HepG2 (cell line): ENCODE data around the gene ZFPM1. TPM values are rescaled to one million over a fixed set of nuclear protein-coding genes. Genes with fewer than 3 reads are reported as not detected.
A peak's percentile ranks its signal among the peaks of the same experiment; 100 is the strongest.

Source experiments
- BHLHE40 ChIP-seq: IDR thresholded peaks from 2 replicates; pipeline ENCODE4 v1.6.1; 2011; ENCODE audit warnings: low read length, improper control_type of control experiment
- KIAA2018 ChIP-seq: sonication (generic); formaldehyde crosslinking; IDR thresholded peaks from 2 replicates; pipeline ENCODE4 v1.5.0; 2020; ENCODE audit warnings: mild to moderate bottlenecking, missing genetic modification reagents, borderline replicate concordance
- TCF7L2 ChIP-seq: IDR thresholded peaks from 2 replicates; pipeline ENCODE4 v1.6.1; 2011; ENCODE audit warnings: mild to moderate bottlenecking, low read depth, low read length, moderate library complexity
- ZNF142 ChIP-seq: sonication (generic); formaldehyde crosslinking; IDR thresholded peaks from 2 replicates; pipeline ENCODE4 v1.4.0; 2020; ENCODE audit warnings: missing genetic modification reagents
- ZNF530 ChIP-seq: sonication (generic); formaldehyde crosslinking; IDR thresholded peaks from 2 replicates; pipeline ENCODE4 v1.5.0; 2020; ENCODE audit warnings: low read depth, mild to moderate bottlenecking, missing genetic modification reagents
- ZNF589 ChIP-seq: sonication (generic); formaldehyde crosslinking; conservative IDR thresholded peaks from 2 replicates; pipeline ENCODE4 v1.8.0; 2022; ENCODE audit warnings: mild to moderate bottlenecking, moderate library complexity, missing genetic modification reagents
- polyA plus RNA-seq, 8 experiments: library from polyadenylated mRNA; depleted of rRNA in 3 of 8; stranded (reverse) in 7 of 8; unstranded in 1 of 8; fragments of >200 nt; fragmentation: Illumina TruSeq in 4 of 8; extraction: Trizol in 4 of 8; gene quantifications; 2 replicates each; pipeline versions ENCODE4 v1.2.1 to v1.2.3, GENCODE V29; 2011 to 2016; ENCODE audit warnings: low read depth in 4 of 8, missing spikeins in 1 of 8, mixed read lengths in 1 of 8; ENCODE audit not compliant: insufficient read depth in 1 of 8
- total RNA-seq, 5 experiments: library from RNA; depleted of rRNA; stranded (reverse); fragments of >200 nt; fragmentation: Illumina TruSeq; extraction: Trizol; gene quantifications; 2 replicates each; pipeline ENCODE4 v1.2.3, GENCODE V29; 2016; ENCODE audit warnings: low read depth in 1 of 5
- TF ChIP-seq, protein P1 (sequence below): IDR thresholded peaks from 2 replicates; pipeline ENCODE4 v1.6.1; 2012; ENCODE audit warnings: low read length, improper control_type of control experiment

ZFPM1 gene
- total and polyA plus RNA-seq, 2 of the 13 experiments (the other 11 are each of a cell fraction or from before 2014, with no cell fraction given): 1.3 to 3.8 TPM

DNA sequence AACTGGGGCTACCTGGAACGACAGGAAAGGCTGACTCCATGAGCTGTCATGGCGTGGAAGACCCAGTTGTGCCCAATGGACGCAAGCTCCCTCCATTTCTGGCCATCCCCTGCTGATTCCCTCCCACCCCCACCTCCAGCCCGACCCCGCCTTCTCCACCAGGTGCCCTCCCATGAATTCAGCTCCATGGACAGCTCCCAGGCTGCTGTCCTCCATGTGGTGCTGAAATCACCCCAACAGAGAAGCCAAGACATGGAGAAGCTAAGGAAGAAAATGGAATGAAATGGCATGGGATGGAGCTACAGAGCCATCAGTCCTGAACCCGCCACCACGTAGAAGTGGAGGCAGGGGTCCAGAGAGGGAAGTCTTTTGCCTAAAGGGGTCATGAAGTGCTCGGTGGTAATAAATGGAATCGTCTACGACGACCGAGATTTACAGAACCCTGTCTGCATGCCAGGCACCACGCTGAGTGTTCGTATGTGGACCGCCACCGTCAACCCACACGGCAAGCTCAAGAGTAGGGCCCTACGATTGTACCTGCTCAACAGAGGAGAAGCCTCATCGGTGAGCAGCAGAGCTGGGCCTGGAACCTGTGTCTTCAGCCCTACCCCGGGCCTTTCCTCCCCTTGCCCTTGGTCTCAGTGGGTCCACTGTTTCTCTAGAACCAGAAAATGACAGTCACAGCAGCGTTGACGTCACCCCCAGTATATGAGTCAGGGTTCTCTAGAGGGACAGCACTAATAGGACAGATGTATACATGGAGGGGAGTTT lies 107.8 kb downstream of the ZFPM1 start (continued):
- TF ChIP-seq KIAA2018 (CRISPR knock-in tag) (no peak), ZNF589 (CRISPR knock-in tag) (peak; percentile 100), ZNF142 (CRISPR knock-in tag) (peak; percentile 97), ZNF530 (CRISPR knock-in tag) (peak; percentile 98), TCF7L2 (no peak), BHLHE40 (no peak)
- TF ChIP-seq, protein P1, sequence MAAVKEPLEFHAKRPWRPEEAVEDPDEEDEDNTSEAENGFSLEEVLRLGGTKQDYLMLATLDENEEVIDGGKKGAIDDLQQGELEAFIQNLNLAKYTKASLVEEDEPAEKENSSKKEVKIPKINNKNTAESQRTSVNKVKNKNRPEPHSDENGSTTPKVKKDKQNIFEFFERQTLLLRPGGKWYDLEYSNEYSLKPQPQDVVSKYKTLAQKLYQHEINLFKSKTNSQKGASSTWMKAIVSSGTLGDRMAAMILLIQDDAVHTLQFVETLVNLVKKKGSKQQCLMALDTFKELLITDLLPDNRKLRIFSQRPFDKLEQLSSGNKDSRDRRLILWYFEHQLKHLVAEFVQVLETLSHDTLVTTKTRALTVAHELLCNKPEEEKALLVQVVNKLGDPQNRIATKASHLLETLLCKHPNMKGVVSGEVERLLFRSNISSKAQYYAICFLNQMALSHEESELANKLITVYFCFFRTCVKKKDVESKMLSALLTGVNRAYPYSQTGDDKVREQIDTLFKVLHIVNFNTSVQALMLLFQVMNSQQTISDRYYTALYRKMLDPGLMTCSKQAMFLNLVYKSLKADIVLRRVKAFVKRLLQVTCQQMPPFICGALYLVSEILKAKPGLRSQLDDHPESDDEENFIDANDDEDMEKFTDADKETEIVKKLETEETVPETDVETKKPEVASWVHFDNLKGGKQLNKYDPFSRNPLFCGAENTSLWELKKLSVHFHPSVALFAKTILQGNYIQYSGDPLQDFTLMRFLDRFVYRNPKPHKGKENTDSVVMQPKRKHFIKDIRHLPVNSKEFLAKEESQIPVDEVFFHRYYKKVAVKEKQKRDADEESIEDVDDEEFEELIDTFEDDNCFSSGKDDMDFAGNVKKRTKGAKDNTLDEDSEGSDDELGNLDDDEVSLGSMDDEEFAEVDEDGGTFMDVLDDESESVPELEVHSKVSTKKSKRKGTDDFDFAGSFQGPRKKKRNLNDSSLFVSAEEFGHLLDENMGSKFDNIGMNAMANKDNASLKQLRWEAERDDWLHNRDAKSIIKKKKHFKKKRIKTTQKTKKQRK: no peak
